HS-27A (cell line): Measurements from ENCODE around the gene POLR1C.
"Not testable (repeated sequence)": the region's sequence is repeated elsewhere in the genome, so short reads cannot be mapped to it uniquely, and the experiment has no call there.

Source experiments
- DNase-seq: peaks from one replicate; pipeline ENCODE4 v3.0.0-alpha.2; 2012; ENCODE audit warnings: low read depth, missing footprints

The POLR1C gene

GRCh38 chr6:43509984-43510826, 6.7 kb upstream of the POLR1C start, which contains the start of gene LRRC73:
Gene LRRC73, minus strand, starts transcription at chr6:43510346. Its CDS starts 561 bp downstream, at chr6:43509785.
- DNase-seq: no peak

GRCh38 chr6:43510827-43511163, 6.1 kb upstream of the POLR1C start:
- DNase-seq: no peak

- no peak for DNase-seq
These were observed 5.0 kb upstream of the POLR1C start for GRCh38 chr6:43511824-43512415.

GRCh38 chr6:43515808-43516207, 1.1 kb upstream of the POLR1C start:
- DNase-seq: no peak

GRCh38 chr6:43516367-43516696, 557 bp upstream of the POLR1C start:
- no peak for DNase-seq

- DNase-seq: no peak
These were observed 842 bp downstream of the POLR1C start for GRCh38 chr6:43517505-43518357.

GRCh38 chr6:43520097-43520496, 3.2 kb downstream of the POLR1C start:
- DNase-seq: no peak

- DNase-seq: no peak
These were observed 4.9 kb downstream of the POLR1C start for GRCh38 chr6:43521836-43522235.

- DNase-seq: no peak
These were observed 5.8 kb downstream of the POLR1C start for GRCh38 chr6:43522547-43523261.

- no peak for DNase-seq
These were observed 6.4 kb downstream of the POLR1C start for GRCh38 chr6:43523284-43523683.

GRCh38 chr6:43524483-43524961, 7.6 kb downstream of the POLR1C start:
- DNase-seq: no peak

- no peak for DNase-seq
These were observed 15.3 kb downstream of the POLR1C start for GRCh38 chr6:43532201-43532600.

GRCh38 chr6:43538986-43539385, 22.1 kb downstream of the POLR1C start:
- DNase-seq: not testable (repeated sequence)

- not testable (repeated sequence) for DNase-seq
These were observed 22.5 kb downstream of the POLR1C start for GRCh38 chr6:43539409-43539808.

GRCh38 chr6:43540507-43540906, 23.6 kb downstream of the POLR1C start:
- DNase-seq: no peak

- no peak for DNase-seq
These were observed 25.0 kb downstream of the POLR1C start for GRCh38 chr6:43541774-43542471.

GRCh38 chr6:43544461-43544860, 27.6 kb downstream of the POLR1C start:
- DNase-seq: no peak

- DNase-seq: no peak
These were observed 30.3 kb downstream of the POLR1C start for GRCh38 chr6:43547222-43547621.

GRCh38 chr6:43557620-43558019, 40.7 kb downstream of the POLR1C start:
- DNase-seq: not testable (repeated sequence)

GRCh38 chr6:43559328-43559727, 42.4 kb downstream of the POLR1C start:
- no peak for DNase-seq

GRCh38 chr6:43570876-43571441, 54.1 kb downstream of the POLR1C start:
- DNase-seq: no peak
